GM21528 (cell line): ENCODE results near the gene CLDN18.

Experiments used
- ATAC-seq: cut with Tn5 transposase; IDR thresholded peaks from one replicate; pipeline ENCODE4 v1.9.1; 2021; ENCODE audit warnings: mild to moderate bottlenecking, moderate library complexity; ENCODE audit not compliant: unreplicated experiment, low FRiP score

CLDN18 gene

DNA sequence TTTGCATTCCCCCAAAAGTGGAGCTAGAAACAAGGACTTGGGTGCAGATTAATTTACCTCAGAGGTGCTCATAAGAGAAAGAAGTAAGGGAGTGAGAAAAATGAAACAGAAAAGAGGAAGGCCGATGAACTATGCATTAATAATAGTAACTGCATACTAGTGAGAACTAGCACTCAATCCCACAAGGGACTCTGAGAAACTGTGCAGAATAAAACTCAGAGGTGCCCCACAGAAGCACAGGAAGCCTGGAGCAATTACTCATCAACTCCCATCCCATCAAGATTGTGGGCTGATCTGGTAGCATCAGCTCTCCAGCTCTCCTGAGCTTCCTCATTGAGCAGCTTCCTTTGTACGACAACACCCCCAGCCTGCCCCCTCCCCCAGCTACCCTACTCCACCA lies 50.8 kb downstream of the CLDN18 start:
- ATAC-seq, result no peak

DNA sequence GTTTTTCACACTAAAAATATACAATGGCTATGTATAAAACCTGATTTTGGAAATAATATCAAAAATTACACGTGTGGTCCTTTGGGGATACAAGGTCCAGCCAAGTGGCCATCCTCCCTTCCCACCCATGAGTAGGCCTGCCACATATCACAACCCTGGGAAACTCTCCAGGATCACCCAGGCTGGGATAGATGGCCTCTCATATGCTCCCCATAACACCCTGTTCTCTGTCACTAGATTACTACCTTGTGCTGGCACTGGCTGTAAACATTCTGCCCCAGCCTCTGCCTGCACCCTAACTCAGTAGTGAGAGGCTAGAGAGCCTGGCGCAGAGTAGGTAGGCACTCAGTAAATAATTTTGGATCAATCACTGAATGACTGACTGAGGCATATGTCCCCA lies 52.1 kb downstream of the CLDN18 start:
- ATAC-seq, result no peak

DNA sequence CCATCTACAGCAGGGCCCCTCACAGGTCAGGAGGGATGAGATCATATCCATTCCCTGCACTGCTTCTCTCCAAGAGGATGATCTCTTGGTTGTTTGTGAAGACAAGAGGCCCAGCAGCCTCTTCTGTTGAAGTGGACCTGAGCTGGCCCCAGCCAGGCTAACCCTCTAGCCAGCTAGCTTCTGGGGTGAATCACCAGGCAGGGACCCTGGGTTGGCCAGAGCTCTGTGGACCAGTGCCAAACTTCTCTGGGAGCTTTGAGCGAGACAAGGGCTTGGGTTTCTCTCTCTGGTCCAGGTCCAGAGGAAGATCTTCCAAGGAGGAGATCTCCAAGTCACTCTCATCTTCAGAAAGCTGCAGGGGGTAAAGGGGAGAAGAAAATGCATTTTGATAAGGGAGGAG lies 52.7 kb downstream of the CLDN18 start:
- no peak for ATAC-seq

DNA sequence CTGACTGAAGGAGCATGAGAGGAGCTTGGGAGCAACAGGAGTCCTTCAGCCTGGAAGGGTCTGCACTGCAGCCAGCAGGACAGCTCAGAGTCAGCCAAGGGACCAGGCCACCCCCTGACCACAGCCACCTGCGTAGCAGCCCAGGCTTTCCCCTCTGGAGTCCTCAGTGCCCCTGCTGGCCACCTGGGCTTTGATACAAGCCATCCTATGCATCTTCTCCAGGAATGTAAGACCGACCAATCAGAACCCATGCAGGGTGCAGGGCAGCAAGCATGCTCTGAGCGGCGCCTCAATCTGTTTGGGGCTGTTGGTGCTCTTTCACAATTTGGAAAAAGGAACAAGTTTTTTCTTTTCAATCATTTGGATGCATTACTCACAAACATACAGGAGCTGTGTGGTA lies 53.5 kb downstream of the CLDN18 start:
- ATAC-seq, result no peak

DNA sequence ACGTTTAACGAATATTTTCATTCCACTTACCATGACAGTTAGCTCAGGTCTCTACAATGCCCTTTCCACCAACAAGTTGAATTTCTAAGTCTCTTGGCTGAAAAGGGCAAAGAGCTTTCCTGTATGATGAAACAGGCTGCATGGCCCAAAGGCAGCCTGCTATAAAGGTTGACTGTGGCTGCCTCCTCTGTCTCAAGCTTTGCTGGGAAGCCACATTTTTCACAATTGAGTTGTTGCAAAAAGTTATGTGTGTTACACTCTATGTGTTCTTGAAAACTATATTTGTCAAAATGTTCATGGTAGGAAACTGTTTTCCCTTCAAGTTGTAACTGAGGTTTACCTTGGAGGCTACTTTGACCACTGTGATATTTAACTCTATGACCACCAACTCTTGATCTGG lies 56.0 kb downstream of the CLDN18 start:
- ATAC-seq, result no peak

DNA sequence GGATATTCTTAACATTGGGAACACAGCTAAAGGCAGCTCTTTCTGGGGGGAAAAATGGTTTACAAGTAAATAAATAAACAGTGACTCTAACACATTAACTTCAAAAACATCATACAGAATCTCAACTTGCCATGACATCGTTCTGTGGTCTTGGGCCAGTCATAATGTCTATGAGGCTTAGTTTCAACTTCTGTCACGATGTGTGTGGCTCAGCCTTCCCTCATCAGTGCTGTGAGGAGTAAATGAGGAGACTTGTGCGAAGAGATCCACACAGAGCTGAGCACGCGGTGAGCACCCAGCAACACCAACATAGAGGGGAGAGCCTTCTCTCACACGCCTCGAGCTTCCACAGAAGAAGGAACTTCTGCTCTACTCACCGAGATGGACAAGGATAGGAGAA lies 56.4 kb downstream of the CLDN18 start:
- peak; percentile 87 for ATAC-seq

DNA sequence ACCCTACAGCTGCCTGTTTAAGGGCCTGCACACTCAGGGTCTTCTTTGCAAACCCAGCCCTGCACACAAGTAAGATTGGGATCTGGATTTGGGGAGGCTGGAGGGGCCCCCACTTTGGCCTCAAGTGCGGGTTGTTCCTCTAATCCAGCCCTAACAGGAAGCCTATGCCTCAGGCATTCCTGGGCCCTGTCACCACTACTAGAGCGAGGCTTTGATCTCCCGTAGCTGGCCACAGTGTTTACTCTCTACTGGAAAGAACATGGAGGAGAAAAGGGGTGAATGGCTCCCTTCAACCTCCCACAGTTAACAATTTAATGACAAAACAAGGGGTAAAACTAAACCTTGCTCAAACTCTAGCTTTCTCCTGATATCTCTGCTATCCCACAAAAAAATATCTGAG lies 57.0 kb downstream of the CLDN18 start:
- ATAC-seq, result no peak

DNA sequence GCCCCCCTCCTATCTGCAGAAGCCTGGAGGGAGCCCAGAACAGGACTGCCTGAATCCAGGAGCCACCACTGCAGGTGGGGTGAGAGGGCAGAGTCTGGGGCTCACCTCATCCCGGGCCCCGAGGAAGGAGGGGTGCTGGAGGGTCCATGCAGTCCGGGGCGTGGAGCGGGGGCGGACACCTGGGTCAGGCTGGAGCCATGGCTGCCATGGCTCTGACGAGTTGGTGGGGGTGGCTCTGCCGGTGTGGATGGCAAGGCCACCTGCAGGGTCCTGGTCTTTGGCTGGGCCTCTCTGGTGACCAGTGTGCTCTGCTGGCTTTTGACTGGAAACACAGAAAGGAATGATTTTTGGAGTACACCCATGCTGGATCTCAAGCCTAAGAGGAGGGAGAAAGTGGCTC lies 58.1 kb downstream of the CLDN18 start:
- no peak for ATAC-seq

DNA sequence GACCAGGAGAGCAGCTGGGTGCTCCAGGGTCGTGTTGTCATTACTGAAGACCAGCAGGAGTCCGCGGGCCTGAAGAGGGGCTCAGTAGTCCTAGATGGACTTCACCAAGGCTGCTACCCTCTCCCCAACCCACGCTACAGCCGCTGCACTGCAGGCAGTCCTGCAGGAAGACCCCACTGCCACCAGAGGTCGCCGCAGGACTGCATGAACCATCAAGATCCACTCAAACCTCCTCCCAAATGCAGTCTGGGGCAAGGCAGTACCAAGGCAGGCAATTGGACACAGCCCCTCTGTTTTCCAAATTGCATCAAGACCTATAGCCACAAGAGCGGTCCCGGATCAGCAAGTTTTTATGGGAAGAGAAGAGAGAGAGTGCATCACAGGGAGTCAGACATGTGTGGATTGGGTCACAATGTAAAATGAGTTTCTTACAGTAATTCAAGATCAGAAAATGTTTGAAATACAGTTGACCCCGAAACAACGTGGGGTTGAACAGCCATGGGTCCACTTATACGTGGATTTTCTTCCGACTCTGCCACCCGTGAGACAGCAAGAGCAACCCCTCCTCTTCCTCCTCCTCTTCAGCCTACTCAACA lies 58.7 kb downstream of the CLDN18 start:
- peak; percentile 70 for ATAC-seq

DNA sequence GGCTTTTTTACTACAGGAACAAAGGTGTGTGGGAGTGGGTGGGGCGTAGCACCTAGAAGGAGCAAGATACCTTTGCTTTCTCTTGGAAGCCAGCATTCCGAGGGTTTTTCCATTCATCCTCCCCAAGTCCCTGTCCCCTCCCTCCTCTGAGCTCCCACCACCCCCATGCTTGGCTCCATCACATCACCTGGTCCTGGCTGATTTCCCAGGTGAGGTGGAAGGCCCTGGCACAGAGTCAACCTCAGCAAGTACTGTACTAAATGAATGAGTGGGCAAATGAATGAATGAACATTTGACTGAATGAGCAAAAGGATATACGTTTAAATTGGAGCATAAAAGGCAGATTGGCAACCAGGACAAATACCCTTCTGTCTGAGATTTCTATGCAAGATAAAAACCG lies 60.0 kb downstream of the CLDN18 start:
- ATAC-seq, result no peak

DNA sequence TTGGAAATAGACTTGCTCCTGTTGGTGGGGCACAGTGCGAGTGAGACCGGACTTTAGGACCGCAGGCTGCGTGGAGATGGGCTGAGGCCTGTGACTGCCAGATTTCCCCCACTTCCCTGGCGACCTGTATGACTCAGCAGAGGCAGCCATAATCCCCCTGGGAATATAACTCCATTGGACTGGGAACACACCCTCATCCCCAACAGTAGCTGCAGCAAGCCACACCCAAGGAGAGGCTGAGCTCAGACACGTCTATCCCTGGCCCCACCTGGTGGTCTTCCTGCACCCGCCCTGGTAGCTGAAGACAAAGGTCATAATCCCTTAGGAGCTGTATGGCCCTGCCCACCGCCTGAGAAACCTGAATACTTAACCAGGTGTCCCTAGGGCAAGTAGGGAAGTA lies 62.8 kb downstream of the CLDN18 start:
- no peak for ATAC-seq

DNA sequence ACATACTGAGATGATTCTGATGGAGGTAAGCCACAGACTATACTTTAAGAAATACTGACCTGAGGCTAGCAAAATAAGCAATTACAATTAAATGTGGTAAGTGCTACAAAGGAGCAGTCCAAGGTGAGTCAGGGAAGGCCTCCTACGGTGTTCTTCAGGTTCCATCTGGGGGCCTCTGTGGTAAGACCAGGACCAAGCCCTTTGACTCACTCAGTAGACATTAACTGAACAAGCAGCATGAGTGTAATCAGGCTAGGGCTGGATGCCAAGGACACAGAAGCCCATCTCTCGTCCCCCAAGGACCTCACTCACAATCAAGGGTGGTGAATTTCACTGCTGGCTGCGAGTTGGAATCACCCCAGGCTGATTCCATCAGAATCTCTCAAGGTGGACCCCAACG lies 68.1 kb downstream of the CLDN18 start:
- ATAC-seq, result no peak

DNA sequence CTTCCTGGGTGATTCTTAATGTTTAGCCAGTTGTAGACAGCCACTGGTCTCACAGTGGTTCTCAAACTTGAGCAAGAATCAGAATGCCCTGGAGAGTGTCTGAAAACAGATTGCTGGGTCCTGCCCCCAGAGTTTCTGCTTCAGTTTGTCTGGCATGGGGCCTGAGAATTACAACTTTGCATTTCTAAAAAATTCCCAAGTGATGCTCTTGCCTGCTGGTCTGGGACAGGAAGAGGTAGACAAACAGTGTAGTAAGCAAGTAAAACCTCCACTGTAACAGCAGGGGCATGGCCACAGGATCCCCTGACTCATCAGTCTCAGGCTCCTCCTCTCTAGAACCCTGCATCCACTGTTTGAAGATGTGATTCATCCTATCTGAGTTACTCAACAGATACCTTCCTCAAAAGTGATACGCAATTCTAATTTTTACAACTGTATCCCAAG lies 69.0 kb downstream of the CLDN18 start:
- ATAC-seq, result no peak

DNA sequence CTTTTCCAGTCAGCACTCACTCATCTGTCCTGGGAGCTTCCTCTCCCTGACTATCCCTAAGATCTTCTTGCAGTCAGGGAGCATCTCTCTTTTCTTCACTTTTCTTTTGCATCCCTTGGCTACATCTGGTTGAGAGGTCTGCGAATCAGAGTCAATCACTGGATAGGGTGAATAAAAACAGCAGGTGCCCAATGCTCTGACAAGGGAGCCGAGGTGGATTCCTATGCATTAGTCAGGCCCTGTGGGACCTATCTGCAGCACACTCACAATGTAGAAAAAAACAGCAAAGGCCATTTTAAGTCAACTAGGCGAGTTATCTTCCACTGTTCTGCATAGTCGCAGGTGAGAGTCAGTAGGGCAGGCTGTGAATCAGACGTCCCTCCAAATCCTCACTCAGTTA lies 69.9 kb downstream of the CLDN18 start:
- no peak for ATAC-seq

DNA sequence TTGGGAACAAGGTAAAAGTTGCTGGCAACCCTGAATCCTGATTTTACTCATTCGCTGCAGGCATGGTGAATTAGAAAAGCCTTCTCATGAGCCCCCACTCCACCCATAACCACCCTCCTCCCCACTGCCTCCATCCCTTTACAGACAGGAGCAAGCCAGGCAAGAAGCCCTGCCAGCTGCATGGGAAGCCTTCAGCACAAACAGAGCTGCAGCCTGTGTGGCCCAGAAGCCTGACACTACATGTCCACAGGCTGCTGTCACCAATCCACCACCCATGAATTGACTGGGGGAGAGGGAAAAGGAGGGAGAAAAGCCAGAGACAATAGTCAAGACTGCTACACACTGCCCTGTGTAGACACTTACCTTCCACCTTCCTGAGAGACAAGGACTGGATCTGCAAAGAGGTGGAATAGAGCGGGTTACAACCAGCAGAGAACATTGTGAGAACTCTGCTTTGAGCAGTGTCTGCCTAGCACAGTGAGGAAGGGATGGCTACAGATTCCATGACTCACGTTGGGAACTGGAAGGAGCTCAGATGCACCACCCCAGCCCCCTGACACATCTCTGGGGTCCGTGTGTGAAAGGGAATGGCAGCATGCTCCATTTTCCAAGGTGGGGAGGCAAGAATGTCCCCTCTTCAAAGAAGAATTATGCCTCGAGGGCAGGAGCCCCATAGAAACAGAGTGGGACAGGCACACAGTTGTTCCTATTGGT lies 71.6 kb downstream of the CLDN18 start:
- ATAC-seq, result no peak

DNA sequence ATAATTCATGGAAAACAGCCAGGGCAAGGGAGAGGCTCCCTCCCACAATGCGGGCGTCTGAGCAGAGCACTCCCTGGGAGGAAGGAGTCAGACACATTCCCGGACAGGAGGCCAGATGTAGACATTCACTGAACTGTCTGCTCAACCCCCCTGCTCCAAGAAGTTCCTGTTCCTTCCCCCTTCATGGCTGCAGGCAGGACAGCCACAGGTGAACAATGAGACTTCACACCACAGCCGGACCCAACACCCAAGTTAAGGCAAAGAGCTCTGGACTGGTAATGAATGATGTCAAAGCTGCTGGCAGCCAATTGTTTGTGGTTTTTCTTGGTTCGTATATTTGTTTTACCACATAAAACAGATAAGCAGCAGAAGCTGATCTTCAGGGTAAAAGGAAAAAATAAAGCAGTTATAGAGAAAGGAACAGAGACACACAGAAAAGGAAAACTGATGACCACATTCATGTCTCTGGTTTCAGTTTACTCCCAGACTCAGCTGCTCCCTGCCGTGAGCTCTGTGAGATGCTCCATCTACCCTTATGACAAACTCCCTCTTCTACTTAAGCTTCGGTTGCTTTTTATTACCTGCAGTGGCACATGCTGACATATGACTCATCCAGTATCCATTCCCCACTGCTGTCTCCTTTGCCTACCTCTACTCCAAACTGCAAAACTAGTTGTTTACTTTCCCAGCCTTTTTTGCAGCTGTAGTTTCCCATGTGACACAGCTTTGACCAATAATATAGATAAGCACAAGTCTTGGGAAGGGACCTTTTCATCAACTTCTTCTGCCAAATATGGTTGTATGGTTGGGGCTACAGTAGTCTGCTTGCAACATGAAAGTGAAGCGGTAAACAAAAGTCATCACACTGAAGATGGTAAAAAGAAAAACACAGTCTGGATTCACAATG lies 72.4 kb downstream of the CLDN18 start:
- ATAC-seq, result peak; percentile 78

DNA sequence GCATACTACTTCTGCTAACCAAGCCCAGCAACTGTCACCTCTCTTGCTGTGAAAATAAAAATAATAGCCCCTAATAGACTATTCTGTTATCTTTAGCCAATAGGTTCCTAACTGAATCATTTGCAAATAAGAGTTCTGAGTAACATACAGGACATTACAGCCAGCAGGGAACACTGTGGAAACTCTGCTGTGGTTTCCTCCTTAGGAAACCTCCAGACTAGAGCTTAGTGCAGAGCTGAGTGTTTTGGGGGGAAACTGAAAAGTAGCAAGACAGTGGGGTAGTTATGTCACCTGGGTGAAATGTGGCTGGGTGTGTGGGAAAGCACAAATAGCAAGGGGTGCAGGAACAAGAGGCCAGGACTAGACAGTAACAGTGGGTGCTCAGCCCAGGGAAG lies 73.0 kb downstream of the CLDN18 start:
- ATAC-seq, result peak; percentile 49
